Measurements from ENCODE around the gene CWC25.
A peak's percentile ranks its signal among the peaks of the same experiment; 100 is the strongest.

Gene CWC25

GRCh38 chr17:38824899-38825761 is at the start of gene CWC25:
Gene CWC25, minus strand, starts transcription at chr17:38825321. Its CDS starts 138 bp downstream, at chr17:38825183.
- no peak for TF ChIP-seq CTCF (IDR thresholded peaks at IDR 0.05; ENCODE audit: low read depth, low read length)
- H3K4me3 ChIP-seq (ENCODE audit: low read depth, low read length), result peak within 1 kb of the TSS; percentile 67

DNA sequence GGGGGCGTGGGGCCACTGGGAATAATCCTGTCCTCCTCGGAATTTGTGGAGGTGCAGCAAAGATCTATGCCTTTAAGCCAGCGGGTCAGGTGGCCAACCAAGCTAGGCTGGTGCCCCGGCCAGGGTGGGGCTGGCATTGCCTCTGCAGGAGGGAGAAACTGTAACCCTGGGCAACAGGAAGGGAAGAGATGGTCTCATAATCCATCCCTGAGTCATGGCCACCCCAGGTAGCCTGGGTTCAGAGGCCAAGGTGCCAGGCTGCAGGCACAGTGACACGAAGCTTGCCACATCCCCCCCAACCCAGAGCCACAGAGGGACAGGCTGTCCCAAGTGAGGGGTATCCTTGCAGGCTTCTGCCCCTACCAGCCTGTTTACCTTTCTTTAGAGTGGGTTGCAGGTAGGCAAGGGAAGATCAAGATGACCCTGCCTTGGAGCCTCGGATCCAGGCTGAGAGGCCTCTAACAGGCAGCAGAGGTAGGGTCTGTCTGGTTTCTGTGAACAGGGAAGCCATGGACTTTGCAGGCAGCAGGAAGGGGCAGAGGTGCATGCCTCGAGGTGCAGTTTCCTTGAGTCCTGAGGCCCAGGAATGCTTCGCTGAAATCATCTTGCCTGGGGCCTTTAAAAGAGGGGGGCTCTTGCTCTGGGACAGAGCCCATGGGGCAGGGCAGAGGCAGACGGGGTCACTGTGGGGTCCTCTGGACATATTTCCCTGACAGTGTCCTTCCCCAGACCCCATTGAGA is 48.7 kb upstream of the CWC25 start:
- peak overlapping the region; percentile 42; the same call in 1 of the 2 replicates for H3K4me3 ChIP-seq (ENCODE audit: low read depth, low read length)

GRCh38 chr17:38872671-38873385 is 47.7 kb upstream of the CWC25 start:
- H3K4me3 ChIP-seq (ENCODE audit: low read depth, low read length), result peak overlapping the region; percentile 100
- no peak for TF ChIP-seq CTCF (IDR thresholded peaks at IDR 0.05; ENCODE audit: low read depth, low read length)

More for the DNA sequence above, 48.7 kb upstream of the CWC25 start:
- no peak for TF ChIP-seq CTCF (IDR thresholded peaks at IDR 0.05; ENCODE audit: low read depth, low read length)

DNA sequence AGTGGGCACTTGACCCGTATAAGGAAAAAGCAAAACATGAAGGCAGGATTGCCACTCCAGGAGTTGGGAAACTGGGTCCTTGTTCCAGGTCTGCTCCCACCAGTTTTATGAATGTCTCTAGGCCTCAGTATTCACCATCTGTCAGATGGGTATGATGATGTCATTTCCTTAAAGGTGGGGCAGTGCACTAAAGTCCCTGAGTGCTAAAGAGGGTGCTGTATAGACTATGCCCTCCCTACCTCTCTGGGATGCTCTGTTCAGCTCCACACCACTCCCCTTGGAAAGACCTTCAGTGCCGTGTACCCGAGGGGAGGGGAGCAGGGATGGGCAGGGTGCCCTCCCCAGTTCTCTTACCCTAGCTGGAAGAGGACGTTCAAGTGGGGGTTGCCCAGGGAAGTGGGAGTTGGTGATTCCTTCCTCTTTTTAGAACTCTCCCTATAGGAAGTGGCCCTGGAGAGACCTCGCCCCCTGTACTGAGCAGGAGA is 46.9 kb upstream of the CWC25 start:
- TF ChIP-seq CTCF (IDR thresholded peaks at IDR 0.05; ENCODE audit: low read depth, low read length), result no peak
- H3K4me3 ChIP-seq (ENCODE audit: low read depth, low read length), result peak overlapping the region; percentile 100

- no peak for TF ChIP-seq CTCF (IDR thresholded peaks at IDR 0.05; ENCODE audit: low read depth, low read length)
- H3K4me3 ChIP-seq (ENCODE audit: low read depth, low read length), result peak overlapping the region; percentile 100
These were observed 46.3 kb upstream of the CWC25 start for GRCh38 chr17:38871247-38872015.

- H3K4me3 ChIP-seq (ENCODE audit: low read depth, low read length), result peak overlapping the region; percentile 100
- TF ChIP-seq CTCF (IDR thresholded peaks at IDR 0.05; ENCODE audit: low read depth, low read length), result no peak
These were observed 45.4 kb upstream of the CWC25 start for GRCh38 chr17:38870259-38871165.

Measured in WI38 (cell line).